Prostate gland (tissue), 2 donors: ENCODE measurements around the gene VOPP1. TPM values are rescaled to one million over a fixed set of nuclear protein-coding genes. Genes with fewer than 3 reads are reported as not detected.
A peak's percentile ranks its signal among the peaks of the same experiment; 100 is the strongest.

ENCODE experiments used
- DNase-seq: peaks from one replicate; pipeline ENCODE4 v3.0.0-alpha.2; 2019; ENCODE audit warnings: low spot score
- H3K27ac ChIP-seq, 2 donors: fragments of 200-600 bp; sonication (generic); 2 replicates each; pipeline ENCODE4 v1.5.1; 2017 to 2019
- H3K27me3 ChIP-seq: fragments of 200-600 bp; sonication (generic); replicated peaks from 2 replicates; pipeline ENCODE4 v1.5.1; 2019; ENCODE audit not compliant: insufficient read depth
- H3K36me3 ChIP-seq, 2 donors: fragments of 200-600 bp; sonication (generic); 1 replicate in 1 of 2; 2 replicates in 1 of 2; pipeline versions ENCODE4 v1.5.1 to v1.8.1; 2017 to 2019
- H3K4me1 ChIP-seq: fragments of 200-600 bp; sonication (generic); replicated peaks from 2 replicates; pipeline ENCODE4 v1.5.1; 2019
- H3K4me3 ChIP-seq, 2 donors: fragments of 200-600 bp; sonication (generic); 2 replicates each; pipeline ENCODE4 v1.5.1; 2017 to 2019
- H3K9me3 ChIP-seq: fragments of 200-600 bp; sonication (generic); 2 replicates; pipeline ENCODE4 v1.5.1; 2017
- POLR2A ChIP-seq: fragments of 450-650 bp; IDR thresholded peaks from one replicate; pipeline ENCODE4 v1.6.1; 2016; ENCODE audit warnings: antibody characterized with exemption, mild to moderate bottlenecking
- POLR2AphosphoS5 ChIP-seq: sonication (generic); formaldehyde crosslinking; IDR thresholded peaks from one replicate; pipeline ENCODE4 v1.6.1; 2017; ENCODE audit warnings: antibody characterized with exemption
- WGBS: methylation state at CpG from one replicate; pipeline ENCODE4 v1.1.5; 2018; 5-methylcytosine and 5-hydroxymethylcytosine counted together
- intact Hi-C: fragments of 100-400 bp; cut with DNase I; formaldehyde crosslinking; loops from one replicate; pipeline ENCODE4 v1.14.2; 2022
- total RNA-seq, 2 donors: library from RNA; depleted of rRNA; stranded (reverse); fragments of >200 nt; gene quantifications; one replicate each; pipeline ENCODE4 v1.1.0, GENCODE V29; 2016
- TF ChIP-seq, protein P1 (sequence below), 4 experiments: fragments of 200-600 bp in 2 of 4; fragments of 450-650 bp in 2 of 4; sonication (generic) in 2 of 4; IDR thresholded peaks; 1 replicate in 3 of 4; 2 replicates in 1 of 4; pipeline ENCODE4 v1.5.1; 2016 to 2019; ENCODE audit warnings: antibody characterized with exemption in 4 of 4, mild to moderate bottlenecking in 2 of 4, moderate library complexity in 2 of 4

Gene VOPP1
- total RNA-seq, 2 donors from 2014 or later, result 29.4 to 46.6 TPM

DNA sequence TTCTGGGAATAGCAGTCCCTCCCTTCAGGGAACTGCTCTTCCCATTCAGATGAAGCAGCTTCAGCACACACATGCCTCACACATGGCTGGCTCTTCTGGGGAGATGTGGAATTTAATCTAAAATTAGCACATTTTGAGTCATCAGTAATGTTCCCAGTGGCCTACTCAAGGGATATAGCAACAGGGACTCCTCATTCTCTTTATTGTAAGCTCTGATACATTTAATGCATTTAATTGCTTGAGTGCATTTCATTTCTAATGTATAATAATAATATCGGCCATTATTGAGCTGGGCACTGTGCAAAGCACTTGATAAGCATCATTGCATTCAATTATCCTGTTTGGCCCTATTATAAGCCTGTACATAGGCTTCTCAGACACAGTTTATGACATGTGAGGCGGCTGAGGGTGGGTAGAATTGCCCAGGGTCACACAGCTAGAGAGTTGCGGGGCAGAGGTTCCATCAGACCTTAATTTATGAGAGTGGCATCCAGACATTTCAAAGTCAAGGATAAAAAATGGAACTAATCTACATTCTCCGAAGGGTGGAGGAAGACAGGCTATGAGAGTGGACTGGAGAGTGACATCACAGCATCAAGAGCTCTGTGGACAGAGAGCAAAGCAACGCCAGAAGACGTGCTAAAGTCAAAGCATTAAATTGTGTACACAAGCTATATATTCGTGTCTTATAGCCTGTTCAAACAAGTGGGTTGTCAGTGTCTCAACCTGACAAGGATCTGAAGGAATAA, 130.4 kb downstream of the VOPP1 start:
- H3K27me3 ChIP-seq, result no peaks in the 10 kb centered on the region
- intact Hi-C loops, result no loop called here
- H3K36me3 ChIP-seq, result no peaks in the 10 kb centered on the region
- no peak overlapping the region for H3K4me3 ChIP-seq
- no peaks in the 10 kb centered on the region for H3K9me3 ChIP-seq
- 75% methylated on average over 7 of the region's 7 CpGs for WGBS
- no peak for DNase-seq
- no peak overlapping the region for H3K27ac ChIP-seq
- TF ChIP-seq, protein P1, sequence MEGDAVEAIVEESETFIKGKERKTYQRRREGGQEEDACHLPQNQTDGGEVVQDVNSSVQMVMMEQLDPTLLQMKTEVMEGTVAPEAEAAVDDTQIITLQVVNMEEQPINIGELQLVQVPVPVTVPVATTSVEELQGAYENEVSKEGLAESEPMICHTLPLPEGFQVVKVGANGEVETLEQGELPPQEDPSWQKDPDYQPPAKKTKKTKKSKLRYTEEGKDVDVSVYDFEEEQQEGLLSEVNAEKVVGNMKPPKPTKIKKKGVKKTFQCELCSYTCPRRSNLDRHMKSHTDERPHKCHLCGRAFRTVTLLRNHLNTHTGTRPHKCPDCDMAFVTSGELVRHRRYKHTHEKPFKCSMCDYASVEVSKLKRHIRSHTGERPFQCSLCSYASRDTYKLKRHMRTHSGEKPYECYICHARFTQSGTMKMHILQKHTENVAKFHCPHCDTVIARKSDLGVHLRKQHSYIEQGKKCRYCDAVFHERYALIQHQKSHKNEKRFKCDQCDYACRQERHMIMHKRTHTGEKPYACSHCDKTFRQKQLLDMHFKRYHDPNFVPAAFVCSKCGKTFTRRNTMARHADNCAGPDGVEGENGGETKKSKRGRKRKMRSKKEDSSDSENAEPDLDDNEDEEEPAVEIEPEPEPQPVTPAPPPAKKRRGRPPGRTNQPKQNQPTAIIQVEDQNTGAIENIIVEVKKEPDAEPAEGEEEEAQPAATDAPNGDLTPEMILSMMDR (IDR thresholded peaks at IDR 0.05), result no peak
- no peak for TF ChIP-seq POLR2A
- no peak for TF ChIP-seq POLR2AphosphoS5
- H3K4me1 ChIP-seq, result no peaks in the 10 kb centered on the region

DNA sequence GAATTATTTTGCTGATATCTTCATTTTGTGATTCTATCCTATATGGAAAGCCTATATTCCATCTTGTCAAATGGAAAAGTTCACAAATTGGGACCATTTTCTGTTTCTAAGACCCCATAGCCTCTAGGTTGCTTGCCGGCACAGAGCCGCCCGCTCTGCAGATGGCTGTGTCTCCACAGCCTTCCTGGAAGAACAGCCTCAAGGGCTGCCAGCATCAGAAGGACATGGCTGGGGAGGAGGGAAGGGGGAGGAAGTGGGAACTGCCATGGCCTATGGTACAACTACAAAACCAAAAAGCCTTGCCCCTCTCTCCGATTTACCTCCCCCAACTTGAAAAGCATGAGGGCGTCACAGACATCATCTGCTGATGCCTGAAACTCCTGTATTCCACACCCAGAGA, 131.3 kb downstream of the VOPP1 start:
- TF ChIP-seq, protein P1 (IDR thresholded peaks at IDR 0.05), result no peak
- TF ChIP-seq POLR2A (no peak), POLR2AphosphoS5 (no peak)
- intact Hi-C loops, result no loop called here
- H3K4me3 ChIP-seq, result no peak overlapping the region
- no peak overlapping the region for H3K27ac ChIP-seq
- H3K4me1 ChIP-seq, result no peaks in the 10 kb centered on the region
- no peaks in the 10 kb centered on the region for H3K36me3 ChIP-seq
- H3K27me3 ChIP-seq, result no peaks in the 10 kb centered on the region
- no peak for DNase-seq
- 95% methylated on average over 5 of the region's 5 CpGs for WGBS
- H3K9me3 ChIP-seq, result no peaks in the 10 kb centered on the region

DNA sequence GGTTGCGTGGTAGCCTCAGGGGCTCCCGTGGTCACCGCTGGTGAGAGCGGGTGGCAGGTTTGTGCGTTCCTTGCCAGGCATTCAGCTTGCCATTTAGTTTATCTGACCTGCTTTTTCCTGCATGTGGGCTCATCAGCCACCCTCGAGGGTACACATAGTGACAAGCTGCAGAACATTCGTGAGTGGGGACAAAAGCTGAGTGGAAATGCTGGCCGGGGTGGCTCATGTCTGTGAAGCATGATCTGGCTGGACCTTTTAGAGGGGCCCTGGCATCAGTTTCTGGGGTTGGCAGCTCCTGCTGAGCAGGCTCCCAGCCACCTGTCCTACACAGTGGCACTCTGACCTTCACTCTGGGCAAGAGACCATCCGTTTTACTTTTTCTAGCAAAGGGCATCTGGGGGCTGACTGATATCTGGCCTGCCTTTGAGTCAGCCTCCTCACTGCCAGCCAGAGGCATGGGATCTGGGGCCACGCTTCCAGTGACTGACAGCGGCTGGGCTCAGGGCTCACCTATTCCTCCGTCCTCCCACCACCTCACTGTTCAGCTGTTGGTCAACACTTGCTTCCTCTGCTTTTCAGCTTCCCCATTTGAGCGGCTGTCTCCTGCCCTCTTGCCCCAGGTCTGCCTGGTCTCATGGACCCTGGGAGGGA, 132.1 kb downstream of the VOPP1 start:
- Histone ChIP-seq H3K4me3 (peak overlapping the region in 1 of 2 donors; percentile 5), H3K9me3 (no peaks in the 10 kb centered on the region), H3K27ac (no peak overlapping the region), H3K4me1 (no peaks in the 10 kb centered on the region), H3K27me3 (no peaks in the 10 kb centered on the region), H3K36me3 (no peaks in the 10 kb centered on the region)
- TF ChIP-seq POLR2A (no peak), POLR2AphosphoS5 (no peak)
- TF ChIP-seq, protein P1 (IDR thresholded peaks at IDR 0.05), result no peak
- DNase-seq, result no peak
- intact Hi-C loops, result no loop called here
- 76% methylated on average over 13 of the region's 13 CpGs for WGBS

DNA sequence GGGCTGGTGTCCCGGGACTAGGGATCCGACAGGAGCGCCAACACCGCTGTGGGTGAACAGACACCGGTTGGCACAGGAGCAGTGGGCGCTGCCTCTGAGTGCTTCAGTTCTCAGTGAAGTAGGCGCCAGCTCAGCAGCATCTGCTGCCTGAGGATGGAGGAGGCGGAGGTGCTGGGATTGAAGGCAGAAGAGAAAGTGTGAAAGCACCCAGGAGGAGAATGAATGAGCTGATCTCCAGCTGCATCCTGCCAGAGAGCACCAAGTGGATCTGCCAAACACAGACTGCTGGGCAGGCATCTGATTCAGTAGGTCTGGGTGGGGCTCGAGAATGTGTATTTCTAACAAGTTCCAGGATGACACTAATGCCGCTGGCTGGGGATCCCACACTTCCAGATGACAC, 132.7 kb downstream of the VOPP1 start:
- Histone ChIP-seq H3K27ac (peak overlapping the region in 1 of 2 donors; percentile 21), H3K27me3 (no peaks in the 10 kb centered on the region), H3K4me3 (peak overlapping the region in 1 of 2 donors; percentile 5), H3K36me3 (no peaks in the 10 kb centered on the region), H3K9me3 (no peaks in the 10 kb centered on the region), H3K4me1 (no peaks in the 10 kb centered on the region)
- TF ChIP-seq POLR2A, result no peak
- TF ChIP-seq, protein P1 (IDR thresholded peaks at IDR 0.05), result no peak
- intact Hi-C loops, result no loop called here
- DNase-seq, result no peak
- WGBS, result 27% methylated on average over 10 of the region's 10 CpGs
